Measurements from ENCODE around the gene PTPRU.

Gene PTPRU

GRCh38 chr1:29317916-29318530, 81.7 kb downstream of the PTPRU start:
- no peak for TF ChIP-seq ZNF8 (CRISPR knock-in tag; IDR thresholded peaks at IDR 0.05)
- no peak for ATAC-seq

GRCh38 chr1:29318724-29319123, 82.4 kb downstream of the PTPRU start:
- ATAC-seq = no peak
- no peak for TF ChIP-seq ZNF70 (CRISPR knock-in tag; IDR thresholded peaks at IDR 0.05)
- no peak for TF ChIP-seq SNAI2 (CRISPR knock-in tag; IDR thresholded peaks at IDR 0.05)
- no peak for TF ChIP-seq ISL1 (CRISPR knock-in tag; IDR thresholded peaks at IDR 0.05)

GRCh38 chr1:29319300-29320110, 83.2 kb downstream of the PTPRU start:
- TF ChIP-seq TOX (CRISPR knock-in tag; IDR thresholded peaks at IDR 0.05; ENCODE audit: borderline replicate concordance) = no peak
- no peak for TF ChIP-seq SNAI2 (CRISPR knock-in tag; IDR thresholded peaks at IDR 0.05)
- no peak for TF ChIP-seq OSR1 (CRISPR knock-in tag; IDR thresholded peaks at IDR 0.05)
- TF ChIP-seq GLIS3 (CRISPR knock-in tag; IDR thresholded peaks at IDR 0.05) = no peak
- TF ChIP-seq ISL1 (CRISPR knock-in tag; IDR thresholded peaks at IDR 0.05) = no peak
- TF ChIP-seq CREB5 (CRISPR knock-in tag; IDR thresholded peaks at IDR 0.05; ENCODE audit: low read depth) = no peak
- no peak for TF ChIP-seq BACH2 (CRISPR knock-in tag; IDR thresholded peaks at IDR 0.05; ENCODE audit: borderline replicate concordance)
- TF ChIP-seq TCF4 (CRISPR knock-in tag; IDR thresholded peaks at IDR 0.05; ENCODE audit: borderline replicate concordance) = no peak
- TF ChIP-seq CSRNP3 (CRISPR knock-in tag; IDR thresholded peaks at IDR 0.05) = no peak
- no peak for TF ChIP-seq ARNTL (CRISPR knock-in tag; IDR thresholded peaks at IDR 0.05; ENCODE audit: borderline replicate concordance, low read depth)
- no peak for TF ChIP-seq ZNF70 (CRISPR knock-in tag; IDR thresholded peaks at IDR 0.05)
- TF ChIP-seq TSHZ2 (CRISPR knock-in tag; IDR thresholded peaks at IDR 0.05) = no peak
- no peak for TF ChIP-seq ESRRG (CRISPR knock-in tag; IDR thresholded peaks at IDR 0.05)
- TF ChIP-seq ZNF565 (CRISPR knock-in tag; conservative IDR thresholded peaks at IDR 0.05; ENCODE audit: low read depth) = no peak
- no peak for TF ChIP-seq PATZ1 (CRISPR knock-in tag; IDR thresholded peaks at IDR 0.05; ENCODE audit: borderline replicate concordance)
- no peak for TF ChIP-seq ZC3H10 (CRISPR knock-in tag; IDR thresholded peaks at IDR 0.05)
- TF ChIP-seq POU6F1 (CRISPR knock-in tag; IDR thresholded peaks at IDR 0.05; ENCODE audit: borderline replicate concordance, low read depth) = no peak
- no peak for TF ChIP-seq ZNF8 (CRISPR knock-in tag; IDR thresholded peaks at IDR 0.05)
- ATAC-seq = no peak

All from SK-N-SH treated with all-trans-retinoic acid at 6 μM for 48 hours (cell line).